SHP77 (cell line): ENCODE data around the gene FZD4.

Source experiments
- DNase-seq, 2 experiments: peaks; one replicate each; lab custom pipeline; 2025; lab: John Stamatoyannopoulos, UW

Gene FZD4

GRCh38 chr11:86906198-86906597 lies 49.0 kb downstream of the FZD4 start:
- no peak for DNase-seq

DNA sequence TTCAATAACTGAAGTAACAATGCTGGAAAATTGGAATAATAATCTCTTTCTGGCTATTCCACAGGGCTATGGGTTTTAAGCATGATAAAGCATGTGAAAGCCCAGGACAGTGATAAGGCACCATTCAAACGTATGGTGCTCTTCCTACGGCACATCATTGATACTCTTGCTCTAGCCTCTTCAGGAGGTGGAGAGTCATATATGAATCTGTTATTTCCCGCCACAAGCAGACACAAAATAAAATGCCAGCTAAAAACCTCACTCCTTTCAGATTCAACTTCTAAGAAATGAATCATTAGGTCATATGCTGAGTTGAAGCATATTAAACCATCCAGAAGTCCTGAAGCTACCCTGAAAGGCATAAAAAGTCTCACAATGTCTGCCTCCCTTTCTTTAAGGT lies 49.9 kb downstream of the FZD4 start:
- no peak for DNase-seq

- DNase-seq, result no peak
Measured at GRCh38 chr11:86904001-86904400, 51.2 kb downstream of the FZD4 start.

DNA sequence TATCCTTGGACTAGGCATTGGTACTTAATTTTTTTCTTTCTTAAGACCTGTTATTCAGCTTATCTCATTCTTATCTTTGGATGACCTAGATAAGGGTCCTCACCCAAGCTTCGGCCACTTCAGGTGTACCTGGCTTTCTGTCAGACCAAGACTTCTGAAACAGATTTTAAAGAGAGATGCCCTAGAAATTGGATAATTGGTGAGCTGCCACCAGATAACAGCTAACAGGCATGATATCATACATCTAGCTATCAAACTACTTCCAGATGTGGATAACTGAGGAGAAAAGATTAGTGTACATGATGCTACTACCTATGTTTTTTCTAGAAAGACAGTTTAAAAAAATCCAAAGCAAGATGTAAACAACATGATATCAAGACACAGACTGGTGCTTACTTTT lies 52.9 kb downstream of the FZD4 start:
- DNase-seq, result no peak

- DNase-seq, result no peak
Measured at GRCh38 chr11:86901599-86901998, 53.6 kb downstream of the FZD4 start.

DNA sequence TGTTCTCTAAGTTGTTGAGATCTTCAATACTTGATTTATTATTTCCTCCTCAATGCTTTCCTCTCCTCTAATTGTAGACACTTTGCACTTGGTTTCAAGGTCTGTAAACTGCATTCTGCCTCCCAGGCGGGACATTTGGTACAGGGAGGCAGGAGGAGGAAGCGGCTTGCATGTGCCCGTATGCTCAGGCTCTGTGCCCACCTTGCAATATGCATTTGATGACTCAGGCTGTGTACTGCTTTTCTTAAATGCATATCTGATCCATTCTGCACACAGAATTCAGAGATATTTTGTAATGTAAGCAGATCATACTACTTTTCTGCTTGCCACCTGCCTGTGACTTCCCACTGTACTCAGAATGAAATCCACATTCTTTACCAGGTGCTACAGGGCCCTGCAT lies 55.0 kb downstream of the FZD4 start:
- no peak for DNase-seq

DNA sequence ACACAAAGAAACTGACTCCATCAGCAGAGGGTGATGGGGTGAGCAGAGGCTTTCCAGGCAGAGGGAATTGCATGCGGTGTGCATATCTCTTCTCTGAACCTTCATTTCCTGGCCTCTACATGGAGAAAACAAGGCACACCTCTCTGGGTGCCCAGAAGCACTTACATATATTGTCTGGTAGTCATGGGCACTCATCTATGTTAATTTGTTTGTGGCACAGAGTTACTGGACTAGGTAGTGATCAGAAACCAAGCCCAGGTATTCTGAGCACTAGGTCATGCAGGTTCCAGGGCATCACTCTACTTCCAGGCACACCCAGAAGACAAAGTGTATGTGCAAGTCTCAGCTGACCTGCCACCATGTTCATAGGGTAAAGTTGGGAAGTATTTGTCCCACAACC lies 56.5 kb downstream of the FZD4 start:
- DNase-seq, result no peak

- DNase-seq, result no peak
Measured at GRCh38 chr11:86896441-86896841, 58.8 kb downstream of the FZD4 start.
